GM20431 (cell line): Measurements from ENCODE around the gene NEDD9.

Experiments
- in situ Hi-C: fragments of 300-500 bp; cut with MseI, MboI; formaldehyde crosslinking; loops from one replicate; pipeline ENCODE4 v1.15.0; 2020; ENCODE audit warnings: low sequenced_read_pairs; ENCODE audit not compliant: unreplicated experiment

NEDD9 gene

DNA sequence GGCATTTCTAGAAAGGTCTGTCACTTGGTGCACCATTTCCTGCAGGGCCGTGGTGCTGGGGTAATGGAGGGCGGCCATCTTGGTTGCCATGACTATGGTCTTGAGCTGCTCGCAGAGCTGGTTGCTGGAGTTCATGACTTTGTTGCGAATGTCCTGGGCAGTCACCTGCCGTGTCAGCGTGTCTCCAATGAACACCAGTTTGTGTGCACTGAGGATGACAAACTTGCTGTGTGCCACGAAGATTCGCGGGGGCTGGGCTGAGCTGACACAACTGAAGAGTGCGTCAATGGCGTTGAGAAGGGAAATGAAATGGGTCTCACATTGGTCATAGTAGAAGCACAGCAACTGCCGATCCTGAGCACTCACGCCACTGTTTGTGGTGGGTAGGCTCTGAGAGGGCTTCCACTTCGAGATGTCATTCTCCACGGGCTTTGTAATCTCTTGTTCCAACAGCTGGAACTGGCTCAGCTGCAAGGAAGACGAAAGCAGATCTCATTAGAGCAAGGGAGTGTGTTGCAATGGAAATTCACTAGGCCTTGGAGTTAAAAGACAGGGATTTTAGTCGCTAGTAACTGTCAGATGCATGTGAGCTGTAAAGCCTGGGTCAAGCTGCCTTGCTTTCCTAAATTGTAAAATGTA is 47.1 kb downstream of the NEDD9 start:
- in situ Hi-C loops: no loop called here

DNA sequence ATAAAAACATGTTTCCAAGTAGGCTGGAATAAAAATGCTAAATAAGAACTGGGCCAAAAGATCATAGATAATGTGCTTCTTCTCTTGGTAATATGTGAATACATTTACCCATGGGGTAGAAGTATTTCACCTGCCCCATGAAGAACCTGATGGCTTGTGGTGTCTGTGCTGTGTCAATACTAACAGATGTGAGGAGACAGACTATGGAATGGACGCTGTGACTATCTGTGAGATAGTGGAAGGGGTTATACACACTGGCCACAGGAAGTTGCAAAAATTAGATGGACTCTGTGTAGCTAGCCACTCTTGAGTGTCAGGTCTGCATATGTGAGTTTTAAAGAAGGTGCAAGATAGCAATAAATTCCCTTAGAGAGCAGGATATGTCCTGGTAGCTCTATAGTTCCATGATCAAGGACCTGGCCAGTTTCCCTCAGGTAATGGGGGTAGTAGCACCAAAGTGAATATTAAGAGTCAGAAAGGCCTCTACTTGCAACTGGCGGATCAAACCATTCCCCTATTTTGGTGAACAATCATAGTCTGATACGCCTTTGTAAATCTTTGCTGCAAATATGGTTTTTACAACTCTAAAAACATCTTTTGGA is 48.6 kb downstream of the NEDD9 start:
- in situ Hi-C loops: no loop called here

DNA sequence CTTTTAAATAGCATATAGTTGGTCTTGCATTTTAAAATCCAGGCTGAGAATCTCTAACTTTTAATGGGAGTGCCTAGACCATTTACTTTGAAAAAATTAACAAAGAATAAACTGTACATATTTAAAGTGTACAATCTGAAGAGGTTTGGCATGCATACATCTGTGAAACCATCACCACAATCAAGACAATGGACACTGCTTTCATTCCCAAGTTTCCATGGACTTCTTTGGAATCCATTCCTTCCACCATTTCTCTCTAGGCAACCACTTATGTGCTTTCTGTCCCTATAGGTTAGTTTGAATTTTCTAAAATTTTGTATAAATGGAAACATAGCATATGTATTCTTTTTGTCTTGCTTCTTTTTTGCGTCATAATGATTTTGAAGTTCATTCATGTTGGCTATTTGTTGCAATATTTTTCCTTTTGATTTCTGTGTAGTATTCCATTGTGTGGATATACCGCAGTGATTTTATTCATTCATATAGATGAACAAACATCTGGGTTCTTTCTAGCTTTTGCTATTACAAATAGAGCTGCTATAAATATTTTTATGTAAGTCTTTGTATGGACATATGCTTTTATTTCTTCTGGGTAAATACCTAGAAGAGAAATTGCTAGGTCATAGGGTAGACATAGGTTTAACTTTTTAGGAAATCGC is 50.9 kb downstream of the NEDD9 start:
- in situ Hi-C loops: no loop called here

DNA sequence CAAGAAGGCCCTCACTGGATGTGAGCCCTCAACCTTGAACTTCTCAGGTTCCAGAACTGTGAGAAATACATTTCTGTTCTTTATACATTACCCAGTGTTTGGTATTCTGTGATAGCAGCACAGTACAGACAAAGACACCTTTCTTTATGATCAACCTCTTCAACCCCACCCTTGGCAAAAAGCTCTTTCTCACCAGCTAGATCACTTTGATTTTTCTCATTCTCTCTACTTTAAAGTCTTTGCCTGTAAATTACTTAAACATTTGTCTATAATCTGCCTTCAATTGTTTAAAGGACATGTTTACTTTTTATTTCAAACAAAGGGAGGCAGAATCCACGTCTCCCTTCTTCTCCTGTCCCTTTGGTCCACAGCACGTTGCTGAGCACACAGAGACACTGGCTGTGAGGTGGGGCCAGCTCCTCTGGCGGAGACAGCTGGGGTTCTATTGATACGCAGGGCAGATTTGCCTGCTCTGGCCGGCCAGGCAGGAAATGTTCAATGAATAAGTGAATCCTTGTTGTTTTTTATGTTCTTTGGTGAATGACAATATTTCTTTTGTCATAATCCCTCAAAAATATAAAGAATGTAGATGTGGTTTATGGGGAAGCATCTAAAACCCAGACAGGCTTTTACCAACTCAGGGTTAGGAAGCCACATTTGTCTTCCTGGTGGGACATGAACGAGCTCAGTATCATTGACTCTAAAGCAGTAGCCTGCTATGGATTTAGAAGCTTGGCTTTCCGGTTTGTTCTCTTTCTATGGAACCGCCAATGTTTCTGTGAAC is 52.9 kb downstream of the NEDD9 start:
- in situ Hi-C loops: no loop called here

DNA sequence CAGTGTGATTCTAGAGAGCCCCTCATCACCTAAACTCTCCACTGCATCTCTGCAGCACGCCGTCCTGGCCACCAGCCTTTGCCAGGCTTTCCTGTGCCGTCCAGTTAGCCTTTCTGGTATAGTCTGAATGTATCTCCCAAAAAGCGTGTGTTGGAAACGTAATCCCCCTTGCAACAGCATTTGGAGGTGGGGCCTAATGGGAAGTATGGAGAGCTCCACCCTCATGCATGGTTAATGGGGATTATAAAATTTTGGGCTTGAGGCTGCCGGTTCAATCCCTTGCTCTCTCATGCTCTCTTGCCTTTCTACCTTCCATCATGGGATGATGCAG is 53.4 kb downstream of the NEDD9 start:
- in situ Hi-C loops: no loop called here

DNA sequence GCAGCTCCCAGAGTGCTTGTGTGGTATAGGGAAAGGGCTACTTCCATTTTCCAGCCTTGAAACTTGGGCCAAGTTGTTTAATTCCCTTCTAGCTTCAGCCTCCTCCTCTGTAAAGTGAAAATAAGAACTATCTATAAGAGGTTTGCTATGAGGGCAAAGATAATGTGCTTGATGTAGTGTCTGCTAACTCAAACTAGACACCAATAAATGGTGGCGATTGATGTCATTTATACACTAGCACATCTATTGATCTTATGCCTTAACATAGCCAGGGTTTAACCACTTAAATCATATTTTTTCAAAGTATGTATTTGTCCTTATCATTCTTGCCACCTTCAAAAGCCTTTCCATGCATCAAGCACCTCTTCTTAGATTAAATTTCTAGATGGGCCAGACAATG is 55.2 kb downstream of the NEDD9 start:
- in situ Hi-C loops: no loop called here

DNA sequence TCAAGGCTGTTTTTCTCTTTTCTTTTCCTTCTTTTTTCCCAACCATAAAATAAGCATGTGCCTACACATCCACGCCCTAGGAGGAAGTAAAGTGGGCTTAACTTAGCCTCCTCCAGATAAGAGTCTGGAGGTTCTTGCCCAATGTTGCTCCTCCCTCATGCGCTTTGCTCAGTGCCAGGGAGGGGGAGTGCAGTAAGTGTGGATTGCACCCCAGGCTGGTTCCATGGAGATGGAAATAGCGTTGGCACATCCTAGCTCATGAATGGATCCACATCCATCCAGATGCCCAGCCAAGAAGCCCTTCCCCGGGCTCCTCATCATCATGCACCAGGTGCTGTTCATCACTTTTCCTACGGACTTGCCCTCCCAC is 58.2 kb downstream of the NEDD9 start:
- in situ Hi-C loops: no loop called here

DNA sequence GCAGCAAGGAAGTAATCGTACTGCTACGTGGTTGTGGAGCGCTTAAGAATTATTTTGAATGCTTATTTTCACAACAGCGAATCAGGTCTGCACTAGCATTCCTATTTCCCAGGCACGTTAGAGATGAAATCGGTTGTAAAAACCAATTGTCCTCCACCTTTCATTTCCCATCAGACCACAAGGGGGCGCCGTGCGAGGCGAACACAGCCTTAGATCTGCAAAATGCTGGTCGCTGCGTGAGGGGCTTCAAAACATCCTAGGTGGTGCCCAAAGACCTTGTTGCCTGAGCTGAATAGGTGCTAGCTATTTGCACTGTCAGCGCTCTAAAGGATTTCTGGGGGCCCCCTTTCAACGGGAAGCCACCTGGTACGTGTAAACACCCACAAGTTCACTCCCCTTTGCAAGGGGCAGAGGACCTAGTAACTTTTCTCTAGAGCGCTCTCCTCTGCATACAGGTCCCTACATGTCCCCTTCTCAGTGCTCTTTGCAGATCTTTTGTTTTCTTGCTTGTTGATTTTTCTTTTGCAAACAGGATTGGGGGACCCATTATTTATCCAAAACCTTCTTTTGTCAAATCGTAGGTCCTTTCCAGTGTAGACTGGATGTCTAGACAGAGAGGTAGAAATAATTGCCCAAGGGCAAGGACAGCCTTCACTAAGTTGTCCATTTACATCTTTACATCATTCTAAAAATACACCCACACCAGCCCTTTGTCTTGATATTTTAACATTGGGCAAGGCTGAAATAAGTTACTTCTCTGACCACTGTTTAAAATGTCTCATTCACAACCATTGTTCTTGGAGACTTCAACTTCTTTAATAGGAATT is 59.8 kb downstream of the NEDD9 start:
- in situ Hi-C loops: no loop called here

DNA sequence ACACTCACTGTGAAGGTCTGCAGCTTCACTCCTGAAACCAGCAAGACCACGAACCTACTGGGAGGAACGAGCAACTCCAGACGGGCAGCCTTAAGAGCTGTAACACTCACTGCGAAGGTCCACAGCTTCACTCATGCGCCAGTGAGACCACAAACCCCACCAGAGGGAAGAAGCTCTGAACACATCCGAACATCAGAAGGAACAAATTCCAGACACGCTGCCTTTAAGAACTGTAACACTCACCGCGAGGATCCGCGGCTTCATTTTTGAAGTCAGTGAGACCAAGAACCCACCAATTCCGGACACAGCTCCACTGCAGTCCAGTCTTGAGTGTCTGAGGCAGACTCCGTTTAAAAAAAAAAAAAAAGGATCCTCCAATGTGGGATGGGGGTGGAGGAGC is 60.5 kb downstream of the NEDD9 start:
- in situ Hi-C loops: no loop called here

DNA sequence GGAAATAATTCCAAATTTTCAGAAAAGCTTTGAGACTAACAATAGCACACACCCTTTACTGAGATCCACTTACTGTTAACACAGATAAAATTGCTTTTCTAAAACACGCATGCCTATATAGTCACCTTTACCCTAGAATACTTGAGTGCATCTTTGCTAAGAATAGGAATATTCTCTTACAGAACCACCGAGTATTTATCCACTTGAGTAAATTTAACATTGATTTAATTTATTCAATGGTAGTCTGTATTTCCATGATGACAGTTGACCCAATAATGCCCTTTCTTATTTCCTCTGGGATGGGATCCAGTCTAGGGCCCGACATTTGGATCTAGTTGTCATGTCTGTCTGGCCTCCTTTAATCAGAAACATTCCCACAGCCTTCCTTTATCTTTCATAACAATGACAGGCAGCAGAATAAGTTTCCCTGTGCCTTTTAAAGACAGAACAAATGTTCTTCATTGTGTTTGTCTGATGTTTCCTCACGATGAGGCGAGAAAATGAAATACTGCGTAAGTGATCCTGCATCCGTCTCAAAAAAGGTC is 64.3 kb downstream of the NEDD9 start:
- in situ Hi-C loops: no loop called here

DNA sequence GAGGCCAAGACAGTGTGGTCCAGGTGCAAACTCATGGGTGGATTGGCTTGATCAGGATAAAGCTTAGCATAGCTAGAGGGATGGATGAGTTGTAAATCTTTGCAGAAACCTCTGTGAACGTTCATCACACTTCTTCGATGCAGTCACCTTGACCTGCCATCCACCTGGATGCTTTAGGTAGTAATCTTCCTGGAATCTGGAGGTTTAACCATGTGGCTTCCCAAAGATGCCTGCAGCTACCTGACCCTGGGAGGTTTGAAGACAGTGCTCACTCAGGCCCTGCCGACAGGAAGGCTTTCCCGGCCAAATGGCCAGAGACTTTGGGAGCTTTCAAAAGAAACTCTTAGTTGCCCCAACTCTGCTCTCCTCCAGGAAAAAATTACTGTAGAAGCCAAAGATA is 65.5 kb downstream of the NEDD9 start:
- in situ Hi-C loops: no loop called here

DNA sequence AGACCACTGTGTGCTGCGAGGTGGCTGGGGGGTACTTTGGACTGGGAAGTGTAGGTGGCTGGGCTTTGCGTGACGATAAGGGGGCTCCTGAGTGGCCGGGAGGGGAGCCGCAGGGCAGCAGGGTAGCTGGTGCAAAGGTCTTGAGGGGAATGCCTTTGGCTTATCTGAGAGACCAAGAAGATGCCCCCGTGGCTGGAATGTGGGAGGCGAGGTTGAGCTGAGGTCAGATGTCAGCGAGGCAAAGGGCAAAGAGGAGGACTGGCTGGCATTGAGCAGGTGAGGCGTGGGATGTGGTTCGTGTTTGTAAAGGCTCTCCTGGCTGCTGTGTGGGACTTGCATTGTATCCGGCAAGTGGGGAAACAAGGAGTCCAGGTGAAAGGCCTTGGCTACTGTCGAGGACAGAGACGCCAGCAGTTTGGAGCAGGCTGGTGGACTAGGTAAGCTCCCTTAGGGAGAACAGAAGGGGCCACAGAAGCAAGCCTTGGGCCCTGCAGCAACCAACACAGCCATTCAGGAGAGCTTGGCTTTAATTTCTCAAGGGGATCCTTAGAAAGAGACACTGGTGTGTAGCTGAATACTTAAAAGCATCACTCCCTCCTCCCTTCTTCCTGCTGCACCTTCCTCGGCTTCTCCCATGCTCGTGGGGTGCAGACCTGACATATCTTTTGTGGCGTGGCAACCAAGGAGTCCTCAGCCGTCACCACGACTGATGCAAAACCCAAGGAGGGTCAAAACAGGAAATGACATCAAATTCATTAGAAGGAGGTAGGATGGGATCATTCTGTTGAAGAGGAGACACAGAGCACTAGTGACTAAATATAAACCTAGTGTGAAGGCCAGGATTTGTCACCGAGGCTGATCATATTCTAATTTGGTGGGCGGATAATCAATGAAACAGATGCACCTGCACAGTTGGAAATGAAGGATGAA is 67.5 kb downstream of the NEDD9 start:
- in situ Hi-C loops: no loop called here

DNA sequence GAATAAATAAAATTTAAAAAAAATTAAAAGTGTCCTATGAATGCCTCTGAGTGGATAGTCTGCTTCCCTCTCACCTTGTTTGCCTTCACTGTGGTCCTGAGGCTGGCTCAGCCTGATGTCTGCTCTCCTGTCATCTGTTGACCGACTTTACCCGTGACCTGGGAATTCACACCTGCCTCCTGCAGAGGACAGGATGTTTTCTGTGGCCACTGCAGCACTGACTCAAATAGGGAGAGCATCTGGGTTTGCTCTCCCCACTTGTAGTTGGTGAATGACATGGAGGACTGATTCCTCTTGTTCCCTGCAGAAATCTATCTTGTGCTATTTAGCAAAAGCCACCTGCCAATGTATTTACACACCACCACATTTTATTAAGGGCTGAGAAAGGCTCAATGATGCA is 68.5 kb downstream of the NEDD9 start:
- in situ Hi-C loops: no loop called here

DNA sequence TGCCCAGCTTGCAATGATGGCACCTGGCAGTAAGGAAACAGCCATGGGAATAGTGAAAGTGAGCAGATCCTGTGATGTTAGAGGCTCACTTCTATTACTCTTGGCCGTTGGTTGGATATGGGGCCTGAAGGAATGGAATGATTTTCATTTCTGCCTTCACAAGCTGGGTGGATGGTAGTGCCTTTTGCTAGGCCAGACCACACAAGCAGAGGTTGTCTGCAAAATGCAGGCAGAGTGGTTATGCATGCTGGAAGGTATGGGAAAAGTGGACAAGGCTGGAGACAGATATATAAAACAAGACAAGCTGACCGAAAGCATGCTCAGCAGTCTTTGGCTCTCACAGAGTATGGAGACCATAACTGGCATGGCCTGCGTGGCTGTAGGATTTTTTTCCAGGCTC is 70.2 kb downstream of the NEDD9 start:
- in situ Hi-C loops: no loop called here

DNA sequence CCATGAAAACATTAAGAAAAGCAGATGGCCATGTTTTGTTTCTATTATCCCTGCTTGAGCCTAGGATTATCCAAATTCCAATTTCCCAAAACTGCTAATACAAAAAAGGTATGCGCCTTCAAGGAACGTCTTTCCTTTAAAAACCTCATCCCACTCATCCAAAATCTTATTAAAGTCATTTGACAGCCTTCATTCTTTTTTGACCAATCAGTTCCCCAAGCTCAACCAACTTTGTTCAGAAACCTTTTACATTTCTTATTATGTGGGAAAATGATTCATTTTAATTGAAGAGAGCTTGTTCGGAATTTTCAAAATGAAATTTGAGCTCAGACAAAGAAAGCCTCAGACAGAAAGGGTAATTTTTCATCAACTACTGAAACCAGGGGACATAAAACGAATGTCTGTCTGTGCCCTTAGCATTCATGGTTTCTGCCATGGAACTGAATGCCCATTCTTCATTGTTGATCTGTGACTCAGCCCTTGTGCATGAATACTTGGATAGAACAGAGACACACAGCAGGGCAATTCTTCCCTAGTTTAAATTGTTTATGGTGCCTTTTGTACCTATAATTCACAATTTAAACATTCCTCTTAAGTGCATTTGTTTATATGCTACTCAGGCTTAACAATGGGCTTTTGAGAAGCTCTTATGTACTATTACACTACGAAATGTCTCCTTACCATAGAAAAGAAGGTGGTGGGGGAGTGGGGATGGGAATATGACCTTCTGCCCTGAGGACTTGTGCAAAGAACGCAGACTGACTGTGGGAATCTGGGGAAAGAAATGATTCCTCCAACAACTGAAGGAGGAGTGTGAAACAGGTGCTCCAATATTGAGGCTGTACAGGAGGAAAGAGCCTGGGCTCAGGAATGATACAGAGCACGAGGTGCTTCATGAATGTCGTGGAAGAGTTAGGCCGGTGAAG is 71.2 kb downstream of the NEDD9 start:
- in situ Hi-C loops: no loop called here

DNA sequence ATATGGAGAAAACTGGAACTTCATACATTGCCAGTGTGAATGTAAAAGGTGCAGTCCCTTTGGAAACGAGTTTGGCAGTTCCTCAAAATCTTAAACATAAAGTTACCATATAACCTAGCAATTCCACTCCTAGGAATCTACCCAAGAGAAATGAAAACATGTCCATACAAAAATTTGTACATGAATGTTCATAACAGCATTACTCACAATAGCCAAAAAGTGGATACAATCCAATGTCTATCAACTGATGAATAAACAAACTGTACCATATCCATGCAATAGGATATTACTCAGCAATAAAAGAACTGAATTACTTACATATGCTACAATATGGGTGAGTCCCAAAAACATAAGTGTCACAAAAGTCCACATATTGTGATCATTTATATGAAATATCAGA is 72.3 kb downstream of the NEDD9 start:
- in situ Hi-C loops: no loop called here

DNA sequence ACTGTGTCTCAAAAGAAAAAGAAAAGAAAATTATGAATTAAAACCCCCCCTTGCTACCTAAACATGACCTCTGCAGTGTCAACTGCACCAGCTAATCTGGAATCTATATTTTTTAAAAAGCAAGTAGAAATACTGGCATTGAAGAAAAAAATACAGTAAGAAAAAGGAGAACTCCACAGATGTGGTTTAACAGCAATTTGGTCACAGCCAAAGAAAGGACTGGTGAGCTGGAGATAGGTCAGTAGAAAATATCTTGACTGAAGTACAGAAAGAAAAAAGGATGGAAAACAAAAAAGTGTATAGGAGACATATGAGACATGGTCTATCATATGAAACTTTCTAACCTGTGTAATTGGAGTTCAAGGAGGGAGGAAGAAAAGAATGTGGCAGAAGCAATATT is 76.9 kb downstream of the NEDD9 start:
- in situ Hi-C loops: no loop called here

DNA sequence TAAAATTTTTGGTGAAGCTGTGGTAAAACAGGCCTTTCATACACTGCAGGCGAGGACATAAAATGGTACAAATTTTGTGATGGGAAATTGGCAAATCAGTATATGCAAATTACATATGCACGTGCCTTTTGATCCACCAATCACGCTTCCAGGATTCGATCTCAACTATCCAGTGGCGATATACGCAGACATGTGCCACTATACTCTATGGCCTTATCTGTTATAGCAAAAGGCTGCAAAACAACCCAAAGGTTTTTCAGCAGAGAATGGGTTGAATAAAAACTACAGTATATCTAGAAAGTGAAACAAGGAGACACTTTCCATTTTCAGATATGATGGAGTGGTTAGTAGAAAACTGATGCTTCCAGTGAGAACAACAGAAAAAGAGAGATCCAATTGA is 79.0 kb downstream of the NEDD9 start:
- in situ Hi-C loops: no loop called here
